ENCODE measurements around the gene RAD9A.

DNA sequence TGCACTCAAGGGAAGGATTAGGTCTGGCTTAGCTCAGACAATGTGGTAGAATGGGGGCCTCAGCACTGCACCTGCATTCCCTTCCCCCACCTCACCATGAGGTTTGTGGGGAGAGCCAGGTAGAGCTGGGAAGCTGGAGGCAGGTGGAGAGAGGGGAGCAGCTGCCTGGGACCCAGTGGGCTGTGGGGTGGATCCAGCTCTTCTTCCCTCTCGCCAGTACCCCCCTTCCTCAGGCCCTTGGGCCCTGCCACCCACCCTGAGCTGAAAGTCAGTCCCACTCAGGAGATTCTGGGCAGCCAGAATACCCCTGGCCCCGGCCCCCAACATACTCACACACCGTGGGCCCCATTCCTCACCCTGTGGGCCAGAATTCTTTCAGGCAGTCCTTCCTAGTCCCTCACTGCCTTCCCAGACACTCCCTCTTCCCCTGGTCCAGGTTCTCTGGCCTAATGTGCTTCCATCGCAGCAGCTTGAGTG lies 35.4 kb upstream of the RAD9A start:
- TF ChIP-seq, protein P1, sequence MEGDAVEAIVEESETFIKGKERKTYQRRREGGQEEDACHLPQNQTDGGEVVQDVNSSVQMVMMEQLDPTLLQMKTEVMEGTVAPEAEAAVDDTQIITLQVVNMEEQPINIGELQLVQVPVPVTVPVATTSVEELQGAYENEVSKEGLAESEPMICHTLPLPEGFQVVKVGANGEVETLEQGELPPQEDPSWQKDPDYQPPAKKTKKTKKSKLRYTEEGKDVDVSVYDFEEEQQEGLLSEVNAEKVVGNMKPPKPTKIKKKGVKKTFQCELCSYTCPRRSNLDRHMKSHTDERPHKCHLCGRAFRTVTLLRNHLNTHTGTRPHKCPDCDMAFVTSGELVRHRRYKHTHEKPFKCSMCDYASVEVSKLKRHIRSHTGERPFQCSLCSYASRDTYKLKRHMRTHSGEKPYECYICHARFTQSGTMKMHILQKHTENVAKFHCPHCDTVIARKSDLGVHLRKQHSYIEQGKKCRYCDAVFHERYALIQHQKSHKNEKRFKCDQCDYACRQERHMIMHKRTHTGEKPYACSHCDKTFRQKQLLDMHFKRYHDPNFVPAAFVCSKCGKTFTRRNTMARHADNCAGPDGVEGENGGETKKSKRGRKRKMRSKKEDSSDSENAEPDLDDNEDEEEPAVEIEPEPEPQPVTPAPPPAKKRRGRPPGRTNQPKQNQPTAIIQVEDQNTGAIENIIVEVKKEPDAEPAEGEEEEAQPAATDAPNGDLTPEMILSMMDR (IDR thresholded peaks at IDR 0.05) = no peak
- no peak for TF ChIP-seq EP300 (IDR thresholded peaks at IDR 0.05)

Data from ovary (tissue), 3 donors.